Neural progenitor cell (in vitro differentiated cells): ENCODE measurements around the gene FLVCR1. TPM values are rescaled to one million over a fixed set of nuclear protein-coding genes. Genes with fewer than 3 reads are reported as not detected.

Source experiments
- DNase-seq: peaks from one replicate; pipeline ENCODE4 v3.0.0-alpha.2; 2016; ENCODE audit warnings: low spot score
- H2AFZ ChIP-seq: fragments of 200-600 bp; sonication (generic); replicated peaks from 2 replicates; pipeline ENCODE4 v1.6.1; 2016; ENCODE audit warnings: antibody characterized with exemption
- H3F3A ChIP-seq: fragments of 200-600 bp; sonication (generic); 2 replicates; pipeline ENCODE4 v1.6.1; 2016; ENCODE audit warnings: antibody characterized with exemption, low read depth
- H3K27ac ChIP-seq: fragments of 200-600 bp; sonication (generic); 2 replicates; pipeline ENCODE4 v1.5.1; 2016; ENCODE audit warnings: mild to moderate bottlenecking
- H3K27me3 ChIP-seq: fragments of 200-600 bp; sonication (generic); 2 replicates; pipeline ENCODE4 v1.6.1; 2016; ENCODE audit warnings: mild to moderate bottlenecking, moderate library complexity
- H3K36me3 ChIP-seq: fragments of 200-600 bp; sonication (generic); 2 replicates; pipeline ENCODE4 v1.5.1; 2016
- H3K4me1 ChIP-seq: fragments of 200-600 bp; sonication (generic); 2 replicates; pipeline ENCODE4 v1.6.1; 2016; ENCODE audit warnings: mixed run types
- H3K4me2 ChIP-seq: fragments of 200-600 bp; sonication (generic); 2 replicates; pipeline ENCODE4 v1.6.1; 2016
- H3K4me3 ChIP-seq: fragments of 200-600 bp; sonication (generic); 2 replicates; pipeline ENCODE4 v1.5.1; 2016
- H3K79me2 ChIP-seq: fragments of 200-600 bp; sonication (generic); 2 replicates; pipeline ENCODE4 v1.6.1; 2016; ENCODE audit warnings: low read depth
- H3K9ac ChIP-seq: fragments of 200-600 bp; sonication (generic); 2 replicates; pipeline ENCODE4 v1.6.1; 2016
- H3K9me3 ChIP-seq: fragments of 200-600 bp; sonication (generic); 2 replicates; pipeline ENCODE4 v1.5.1; 2016; ENCODE audit warnings: low read depth
- H4K20me1 ChIP-seq: fragments of 200-600 bp; sonication (generic); 2 replicates; pipeline ENCODE4 v1.6.1; 2016; ENCODE audit warnings: low read depth
- H3K27ac Mint-ChIP-seq: 3 replicates; pipeline ENCODE4 v1.8.0; 2021; ENCODE audit warnings: mixed read lengths
- H3K27me3 Mint-ChIP-seq: 2 replicates; pipeline ENCODE4 v1.8.0; 2022; ENCODE audit warnings: low read depth, mild to moderate bottlenecking, inconsistent platforms, moderate library complexity, mixed read lengths; ENCODE audit not compliant: insufficient read depth
- H3K36me3 Mint-ChIP-seq: 3 replicates; pipeline ENCODE4 v1.8.0; 2021; ENCODE audit warnings: mixed read lengths
- H3K4me1 Mint-ChIP-seq: 3 replicates; pipeline ENCODE4 v1.8.0; 2021; ENCODE audit warnings: mixed read lengths
- H3K4me3 Mint-ChIP-seq: 3 replicates; pipeline ENCODE4 v1.8.0; 2021; ENCODE audit warnings: mild to moderate bottlenecking, moderate library complexity, mixed read lengths
- H3K9me3 Mint-ChIP-seq: 3 replicates; pipeline ENCODE4 v1.8.0; 2020; ENCODE audit warnings: mixed read lengths
- CTCF ChIP-seq: fragments of 200-600 bp; sonication (generic); IDR thresholded peaks from 2 replicates; pipeline ENCODE4 v1.5.1; 2017; ENCODE audit warnings: antibody characterized with exemption, mild to moderate bottlenecking
- EZH2 ChIP-seq: fragments of 200-600 bp; sonication (generic); IDR thresholded peaks from 2 replicates; pipeline ENCODE4 v1.6.1; 2017; ENCODE audit warnings: antibody characterized with exemption, mild to moderate bottlenecking, moderate library complexity
- EZH2phosphoT487 ChIP-seq: fragments of 200-600 bp; sonication (generic); IDR thresholded peaks from 2 replicates; pipeline ENCODE4 v1.6.1; 2017; ENCODE audit warnings: antibody characterized with exemption
- total RNA-seq: library from RNA; depleted of rRNA; stranded (reverse); fragments of >200 nt; gene quantifications from 2 replicates; pipeline ENCODE4 v1.2.3, GENCODE V29; 2015; ENCODE audit warnings: low replicate concordance

Gene FLVCR1
- total RNA-seq, 1 donor from 2014 or later: 33.2 TPM

- Histone ChIP-seq H3K4me2 (no peak overlapping the region), H3K4me1 (no peaks in the 10 kb centered on the region), H3K79me2 (peaks cover 16% of the 10 kb centered on the region), H3F3A (no peaks in the 10 kb centered on the region), H4K20me1 (peaks cover 3% of the 10 kb centered on the region), H3K27me3 (no peaks in the 10 kb centered on the region), H2AFZ (no peak overlapping the region), H3K4me3 (no peak overlapping the region), H3K9me3 (no peaks in the 10 kb centered on the region), H3K9ac (no peak overlapping the region), H3K27ac (no peak overlapping the region), H3K36me3 (peaks cover 26% of the 10 kb centered on the region)
- H3K27ac Mint-ChIP-seq: no peak overlapping the region
- no peaks in the 10 kb centered on the region for H3K4me1 Mint-ChIP-seq
- TF ChIP-seq EZH2phosphoT487 (no peak), CTCF (no peak), EZH2 (no peak)
- no peaks in the 10 kb centered on the region for H3K9me3 Mint-ChIP-seq
- no peak for DNase-seq
- H3K4me3 Mint-ChIP-seq: no peak overlapping the region
- H3K27me3 Mint-ChIP-seq: no peaks in the 10 kb centered on the region
- H3K36me3 Mint-ChIP-seq: peaks cover 26% of the 10 kb centered on the region
Observed at GRCh38 chr1:212871976-212872375, 13.9 kb downstream of the FLVCR1 start.

- Mint-ChIP-seq H3K4me3 (no peak overlapping the region), H3K4me1 (no peaks in the 10 kb centered on the region), H3K9me3 (no peaks in the 10 kb centered on the region), H3K27ac (no peak overlapping the region), H3K36me3 (peaks cover 32% of the 10 kb centered on the region), H3K27me3 (no peaks in the 10 kb centered on the region)
- Histone ChIP-seq H3K4me2 (no peak overlapping the region), H3K4me3 (no peak overlapping the region), H3K4me1 (no peaks in the 10 kb centered on the region), H2AFZ (no peak overlapping the region), H3K36me3 (peaks cover 26% of the 10 kb centered on the region), H3F3A (no peaks in the 10 kb centered on the region), H3K9ac (no peak overlapping the region), H3K27me3 (no peaks in the 10 kb centered on the region), H4K20me1 (no peaks in the 10 kb centered on the region), H3K27ac (no peak overlapping the region), H3K79me2 (peaks cover 11% of the 10 kb centered on the region), H3K9me3 (no peaks in the 10 kb centered on the region)
- no peak for DNase-seq
- no peak for TF ChIP-seq CTCF
- no peak for TF ChIP-seq EZH2
- TF ChIP-seq EZH2phosphoT487: no peak
Observed at GRCh38 chr1:212873518-212873917, 15.4 kb downstream of the FLVCR1 start.

GRCh38 chr1:212878418-212878817 is 20.3 kb downstream of the FLVCR1 start:
- Histone ChIP-seq H3K4me1 (no peaks in the 10 kb centered on the region), H3K9me3 (no peaks in the 10 kb centered on the region), H4K20me1 (no peaks in the 10 kb centered on the region), H2AFZ (no peak overlapping the region), H3K27ac (no peak overlapping the region), H3K79me2 (no peaks in the 10 kb centered on the region), H3K27me3 (no peaks in the 10 kb centered on the region), H3K9ac (no peak overlapping the region), H3K36me3 (peaks cover 22% of the 10 kb centered on the region), H3K4me3 (no peak overlapping the region), H3F3A (no peaks in the 10 kb centered on the region), H3K4me2 (no peak overlapping the region)
- H3K4me1 Mint-ChIP-seq: no peaks in the 10 kb centered on the region
- H3K27ac Mint-ChIP-seq: no peak overlapping the region
- no peaks in the 10 kb centered on the region for H3K9me3 Mint-ChIP-seq
- TF ChIP-seq CTCF: no peak
- no peak for TF ChIP-seq EZH2phosphoT487
- TF ChIP-seq EZH2: no peak
- H3K4me3 Mint-ChIP-seq: no peak overlapping the region
- no peak for DNase-seq
- H3K36me3 Mint-ChIP-seq: peaks cover 30% of the 10 kb centered on the region
- no peaks in the 10 kb centered on the region for H3K27me3 Mint-ChIP-seq
